Measurements from ENCODE around the gene CLEC20A.

- TF ChIP-seq CTCF (conservative IDR thresholded peaks at IDR 0.05; ENCODE audit: low read depth in 2 of 2) (no peak), EZH2 (IDR thresholded peaks at IDR 0.05; ENCODE audit: low read depth, unreplicated experiment) (no peak), POLR2AphosphoS5 (IDR thresholded peaks at IDR 0.05; ENCODE audit: low read depth) (no peak), NANOG (IDR thresholded peaks at IDR 0.05; ENCODE audit: borderline replicate concordance) (no peak), ZNF114 (CRISPR knock-in tag; IDR thresholded peaks at IDR 0.05) (no peak), CREB1 (CRISPR knock-in tag; IDR thresholded peaks at IDR 0.05; ENCODE audit: low read depth) (no peak), ZNF331 (CRISPR knock-in tag; IDR thresholded peaks at IDR 0.05; ENCODE audit: low read depth) (no peak), ETS1 (IDR thresholded peaks at IDR 0.05) (no peak)
- TF ChIP-seq, protein P1, sequence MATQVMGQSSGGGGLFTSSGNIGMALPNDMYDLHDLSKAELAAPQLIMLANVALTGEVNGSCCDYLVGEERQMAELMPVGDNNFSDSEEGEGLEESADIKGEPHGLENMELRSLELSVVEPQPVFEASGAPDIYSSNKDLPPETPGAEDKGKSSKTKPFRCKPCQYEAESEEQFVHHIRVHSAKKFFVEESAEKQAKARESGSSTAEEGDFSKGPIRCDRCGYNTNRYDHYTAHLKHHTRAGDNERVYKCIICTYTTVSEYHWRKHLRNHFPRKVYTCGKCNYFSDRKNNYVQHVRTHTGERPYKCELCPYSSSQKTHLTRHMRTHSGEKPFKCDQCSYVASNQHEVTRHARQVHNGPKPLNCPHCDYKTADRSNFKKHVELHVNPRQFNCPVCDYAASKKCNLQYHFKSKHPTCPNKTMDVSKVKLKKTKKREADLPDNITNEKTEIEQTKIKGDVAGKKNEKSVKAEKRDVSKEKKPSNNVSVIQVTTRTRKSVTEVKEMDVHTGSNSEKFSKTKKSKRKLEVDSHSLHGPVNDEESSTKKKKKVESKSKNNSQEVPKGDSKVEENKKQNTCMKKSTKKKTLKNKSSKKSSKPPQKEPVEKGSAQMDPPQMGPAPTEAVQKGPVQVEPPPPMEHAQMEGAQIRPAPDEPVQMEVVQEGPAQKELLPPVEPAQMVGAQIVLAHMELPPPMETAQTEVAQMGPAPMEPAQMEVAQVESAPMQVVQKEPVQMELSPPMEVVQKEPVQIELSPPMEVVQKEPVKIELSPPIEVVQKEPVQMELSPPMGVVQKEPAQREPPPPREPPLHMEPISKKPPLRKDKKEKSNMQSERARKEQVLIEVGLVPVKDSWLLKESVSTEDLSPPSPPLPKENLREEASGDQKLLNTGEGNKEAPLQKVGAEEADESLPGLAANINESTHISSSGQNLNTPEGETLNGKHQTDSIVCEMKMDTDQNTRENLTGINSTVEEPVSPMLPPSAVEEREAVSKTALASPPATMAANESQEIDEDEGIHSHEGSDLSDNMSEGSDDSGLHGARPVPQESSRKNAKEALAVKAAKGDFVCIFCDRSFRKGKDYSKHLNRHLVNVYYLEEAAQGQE (IDR thresholded peaks at IDR 0.05; ENCODE audit: unreplicated experiment) = no peak
- TF ChIP-seq, protein P2, sequence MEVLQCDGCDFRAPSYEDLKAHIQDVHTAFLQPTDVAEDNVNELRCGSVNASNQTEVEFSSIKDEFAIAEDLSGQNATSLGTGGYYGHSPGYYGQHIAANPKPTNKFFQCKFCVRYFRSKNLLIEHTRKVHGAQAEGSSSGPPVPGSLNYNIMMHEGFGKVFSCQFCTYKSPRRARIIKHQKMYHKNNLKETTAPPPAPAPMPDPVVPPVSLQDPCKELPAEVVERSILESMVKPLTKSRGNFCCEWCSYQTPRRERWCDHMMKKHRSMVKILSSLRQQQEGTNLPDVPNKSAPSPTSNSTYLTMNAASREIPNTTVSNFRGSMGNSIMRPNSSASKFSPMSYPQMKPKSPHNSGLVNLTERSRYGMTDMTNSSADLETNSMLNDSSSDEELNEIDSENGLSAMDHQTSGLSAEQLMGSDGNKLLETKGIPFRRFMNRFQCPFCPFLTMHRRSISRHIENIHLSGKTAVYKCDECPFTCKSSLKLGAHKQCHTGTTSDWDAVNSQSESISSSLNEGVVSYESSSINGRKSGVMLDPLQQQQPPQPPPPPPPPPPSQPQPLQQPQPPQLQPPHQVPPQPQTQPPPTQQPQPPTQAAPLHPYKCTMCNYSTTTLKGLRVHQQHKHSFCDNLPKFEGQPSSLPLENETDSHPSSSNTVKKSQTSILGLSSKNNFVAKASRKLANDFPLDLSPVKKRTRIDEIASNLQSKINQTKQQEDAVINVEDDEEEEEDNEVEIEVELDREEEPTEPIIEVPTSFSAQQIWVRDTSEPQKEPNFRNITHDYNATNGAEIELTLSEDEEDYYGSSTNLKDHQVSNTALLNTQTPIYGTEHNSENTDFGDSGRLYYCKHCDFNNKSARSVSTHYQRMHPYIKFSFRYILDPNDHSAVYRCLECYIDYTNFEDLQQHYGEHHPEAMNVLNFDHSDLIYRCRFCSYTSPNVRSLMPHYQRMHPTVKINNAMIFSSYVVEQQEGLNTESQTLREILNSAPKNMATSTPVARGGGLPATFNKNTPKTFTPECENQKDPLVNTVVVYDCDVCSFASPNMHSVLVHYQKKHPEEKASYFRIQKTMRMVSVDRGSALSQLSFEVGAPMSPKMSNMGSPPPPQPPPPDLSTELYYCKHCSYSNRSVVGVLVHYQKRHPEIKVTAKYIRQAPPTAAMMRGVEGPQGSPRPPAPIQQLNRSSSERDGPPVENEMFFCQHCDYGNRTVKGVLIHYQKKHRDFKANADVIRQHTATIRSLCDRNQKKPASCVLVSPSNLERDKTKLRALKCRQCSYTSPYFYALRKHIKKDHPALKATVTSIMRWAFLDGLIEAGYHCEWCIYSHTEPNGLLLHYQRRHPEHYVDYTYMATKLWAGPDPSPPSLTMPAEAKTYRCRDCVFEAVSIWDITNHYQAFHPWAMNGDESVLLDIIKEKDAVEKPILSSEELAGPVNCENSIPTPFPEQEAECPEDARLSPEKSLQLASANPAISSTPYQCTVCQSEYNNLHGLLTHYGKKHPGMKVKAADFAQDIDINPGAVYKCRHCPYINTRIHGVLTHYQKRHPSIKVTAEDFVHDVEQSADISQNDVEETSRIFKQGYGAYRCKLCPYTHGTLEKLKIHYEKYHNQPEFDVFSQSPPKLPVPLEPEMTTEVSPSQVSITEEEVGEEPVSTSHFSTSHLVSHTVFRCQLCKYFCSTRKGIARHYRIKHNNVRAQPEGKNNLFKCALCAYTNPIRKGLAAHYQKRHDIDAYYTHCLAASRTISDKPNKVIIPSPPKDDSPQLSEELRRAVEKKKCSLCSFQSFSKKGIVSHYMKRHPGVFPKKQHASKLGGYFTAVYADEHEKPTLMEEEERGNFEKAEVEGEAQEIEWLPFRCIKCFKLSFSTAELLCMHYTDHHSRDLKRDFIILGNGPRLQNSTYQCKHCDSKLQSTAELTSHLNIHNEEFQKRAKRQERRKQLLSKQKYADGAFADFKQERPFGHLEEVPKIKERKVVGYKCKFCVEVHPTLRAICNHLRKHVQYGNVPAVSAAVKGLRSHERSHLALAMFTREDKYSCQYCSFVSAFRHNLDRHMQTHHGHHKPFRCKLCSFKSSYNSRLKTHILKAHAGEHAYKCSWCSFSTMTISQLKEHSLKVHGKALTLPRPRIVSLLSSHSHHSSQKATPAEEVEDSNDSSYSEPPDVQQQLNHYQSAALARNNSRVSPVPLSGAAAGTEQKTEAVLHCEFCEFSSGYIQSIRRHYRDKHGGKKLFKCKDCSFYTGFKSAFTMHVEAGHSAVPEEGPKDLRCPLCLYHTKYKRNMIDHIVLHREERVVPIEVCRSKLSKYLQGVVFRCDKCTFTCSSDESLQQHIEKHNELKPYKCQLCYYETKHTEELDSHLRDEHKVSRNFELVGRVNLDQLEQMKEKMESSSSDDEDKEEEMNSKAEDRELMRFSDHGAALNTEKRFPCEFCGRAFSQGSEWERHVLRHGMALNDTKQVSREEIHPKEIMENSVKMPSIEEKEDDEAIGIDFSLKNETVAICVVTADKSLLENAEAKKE (CRISPR knock-in tag; IDR thresholded peaks at IDR 0.05) = no peak
Observed at GRCh38 chr1:178456472-178456871, 40.3 kb downstream of the CLEC20A start.

All from GM23338 (cell line).